Stimulated activated naive CD8-positive, alpha-beta T cell treated with anti-CD3 and anti-CD28 coated beads, Interleukin-15, Interleukin-2, amounts not matched to agents 100 ng/mL and 50 ng/mL, for 24 hours (primary cell): Measurements from ENCODE around the gene ENG.
"Not testable (repeated sequence)": the region's sequence is repeated elsewhere in the genome, so short reads cannot be mapped to it uniquely, and the experiment has no call there.

Experiments used
- H3K27ac Mint-ChIP-seq: one replicate; pipeline ENCODE4 v1.8.0; 2021; ENCODE audit warnings: mild to moderate bottlenecking, mixed read lengths
- H3K27me3 Mint-ChIP-seq: one replicate; pipeline ENCODE4 v1.8.0; 2021; ENCODE audit warnings: mixed read lengths
- H3K36me3 Mint-ChIP-seq: one replicate; pipeline ENCODE4 v1.8.0; 2021; ENCODE audit warnings: low read depth, mixed read lengths
- H3K4me1 Mint-ChIP-seq: one replicate; pipeline ENCODE4 v1.8.0; 2021; ENCODE audit warnings: low read depth, mixed read lengths
- H3K4me3 Mint-ChIP-seq: one replicate; pipeline ENCODE4 v1.8.0; 2021; ENCODE audit warnings: mild to moderate bottlenecking, mixed read lengths
- H3K9me3 Mint-ChIP-seq: one replicate; pipeline ENCODE4 v1.8.0; 2021; ENCODE audit warnings: mixed read lengths

The ENG gene

GRCh38 chr9:127793093-127793708 is 61.3 kb downstream of the ENG start:
- Mint-ChIP-seq H3K4me3 (no peak overlapping the region), H3K9me3 (no peaks in the 10 kb centered on the region), H3K36me3 (peaks cover 42% of the 10 kb centered on the region), H3K4me1 (peaks cover 55% of the 10 kb centered on the region), H3K27me3 (no peaks in the 10 kb centered on the region), H3K27ac (peak overlapping the region; percentile 65)

DNA sequence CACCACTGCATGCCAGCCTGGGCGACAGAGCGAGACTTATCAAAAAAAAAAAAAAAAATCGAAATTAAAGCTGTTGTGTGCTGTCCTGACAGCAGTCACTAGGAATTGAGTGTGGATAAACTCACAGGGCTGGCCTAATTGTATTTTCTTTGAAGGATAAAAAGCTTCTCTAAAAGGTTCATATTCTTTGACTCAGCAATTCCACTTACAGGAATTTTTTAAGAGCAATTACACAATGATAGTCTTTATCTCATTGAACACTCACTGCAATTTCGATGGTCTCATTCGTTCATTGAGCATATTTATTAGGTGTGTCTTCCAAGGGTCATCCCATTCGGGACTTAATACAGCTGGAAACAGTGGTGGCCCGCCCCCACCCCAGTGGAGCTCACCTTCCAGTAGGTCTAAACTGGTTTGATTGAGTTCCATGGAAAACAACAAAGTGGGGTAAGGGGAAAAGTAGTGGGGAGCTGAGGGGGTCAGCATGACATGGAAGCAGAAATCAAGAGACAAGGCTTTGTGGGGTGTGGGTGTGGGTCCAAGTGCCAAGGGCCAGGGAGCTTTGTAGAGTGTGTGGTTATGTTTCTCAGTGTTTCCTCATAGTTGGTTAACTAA is 61.9 kb downstream of the ENG start:
- Mint-ChIP-seq H3K4me3 (no peak overlapping the region), H3K4me1 (peaks cover 54% of the 10 kb centered on the region), H3K36me3 (peaks cover 47% of the 10 kb centered on the region), H3K27me3 (no peaks in the 10 kb centered on the region), H3K9me3 (no peaks in the 10 kb centered on the region), H3K27ac (peak overlapping the region; percentile 49)

DNA sequence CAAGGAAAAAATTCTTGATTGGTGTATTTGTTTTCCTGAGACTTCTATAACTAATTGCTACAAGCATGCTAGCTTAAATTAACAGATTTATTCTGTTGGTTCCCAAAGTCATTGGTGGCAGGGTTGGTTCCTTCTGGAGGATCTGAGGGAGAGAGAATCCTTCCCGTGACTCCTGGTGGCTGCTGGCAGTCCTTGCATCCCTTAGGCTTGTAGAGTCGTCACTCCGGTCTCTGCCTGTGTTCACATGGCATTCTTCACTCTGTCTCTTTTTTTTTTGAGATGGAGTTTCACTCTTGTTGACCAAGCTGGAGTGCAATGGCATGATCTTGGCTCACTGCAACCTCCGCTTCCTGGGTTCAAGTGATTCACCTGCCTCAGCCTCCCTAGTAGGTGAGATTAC is 63.4 kb downstream of the ENG start:
- peaks cover 51% of the 10 kb centered on the region for H3K4me1 Mint-ChIP-seq
- no peak overlapping the region for H3K27ac Mint-ChIP-seq
- no peaks in the 10 kb centered on the region for H3K9me3 Mint-ChIP-seq
- H3K4me3 Mint-ChIP-seq: no peak overlapping the region
- H3K36me3 Mint-ChIP-seq: peaks cover 59% of the 10 kb centered on the region
- H3K27me3 Mint-ChIP-seq: no peaks in the 10 kb centered on the region

- Mint-ChIP-seq H3K27ac (peak overlapping the region; percentile 63), H3K27me3 (no peaks in the 10 kb centered on the region), H3K36me3 (peaks cover 59% of the 10 kb centered on the region), H3K4me1 (peaks cover 48% of the 10 kb centered on the region), H3K9me3 (no peaks in the 10 kb centered on the region), H3K4me3 (no peak overlapping the region)
Observed at GRCh38 chr9:127790094-127790855, 64.2 kb downstream of the ENG start.

DNA sequence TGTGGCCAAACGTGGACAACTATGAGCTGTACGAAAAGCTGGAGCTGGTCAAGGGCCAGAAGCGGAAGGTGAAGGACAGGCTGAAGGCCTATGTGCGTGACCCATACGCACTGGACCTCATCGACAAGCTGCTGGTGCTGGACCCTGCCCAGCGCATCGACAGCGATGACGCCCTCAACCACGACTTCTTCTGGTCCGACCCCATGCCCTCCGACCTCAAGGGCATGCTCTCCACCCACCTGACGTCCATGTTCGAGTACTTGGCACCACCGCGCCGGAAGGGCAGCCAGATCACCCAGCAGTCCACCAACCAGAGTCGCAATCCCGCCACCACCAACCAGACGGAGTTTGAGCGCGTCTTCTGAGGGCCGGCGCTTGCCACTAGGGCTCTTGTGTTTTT is 65.3 kb downstream of the ENG start:
- Mint-ChIP-seq H3K27ac (peak overlapping the region; percentile 87), H3K27me3 (no peaks in the 10 kb centered on the region), H3K36me3 (peaks cover 59% of the 10 kb centered on the region), H3K4me3 (no peak overlapping the region), H3K4me1 (peaks cover 55% of the 10 kb centered on the region), H3K9me3 (no peaks in the 10 kb centered on the region)

DNA sequence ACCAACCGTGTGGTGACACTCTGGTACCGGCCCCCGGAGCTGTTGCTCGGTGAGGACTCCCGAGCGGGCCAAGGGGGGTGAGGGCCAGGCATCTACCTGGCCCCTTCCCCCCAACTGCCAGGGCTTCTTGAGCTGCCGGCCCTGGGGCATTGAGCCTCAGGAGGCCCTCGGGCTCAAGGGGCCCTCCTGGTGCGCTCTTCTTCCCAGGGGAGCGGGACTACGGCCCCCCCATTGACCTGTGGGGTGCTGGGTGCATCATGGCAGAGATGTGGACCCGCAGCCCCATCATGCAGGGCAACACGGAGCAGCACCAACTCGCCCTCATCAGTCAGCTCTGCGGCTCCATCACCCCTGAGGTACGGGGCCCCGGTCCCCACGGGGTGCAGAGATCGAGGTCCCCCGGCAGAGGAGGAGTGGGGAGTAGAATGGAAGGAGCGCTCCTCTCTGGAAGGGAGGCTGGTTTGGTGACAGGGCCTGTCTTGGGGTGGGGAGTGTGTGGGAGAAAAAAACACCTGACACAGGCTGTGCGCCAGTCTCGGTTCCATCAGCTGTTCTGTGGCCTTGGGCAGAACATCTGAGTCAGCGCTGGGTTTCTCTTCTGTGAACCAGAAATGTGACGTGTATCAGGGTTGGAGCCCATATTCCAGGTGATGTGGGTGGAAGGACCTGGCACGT is 66.0 kb downstream of the ENG start:
- H3K27me3 Mint-ChIP-seq: no peaks in the 10 kb centered on the region
- H3K36me3 Mint-ChIP-seq: peaks cover 59% of the 10 kb centered on the region
- peak overlapping the region; percentile 51 for H3K4me3 Mint-ChIP-seq
- no peaks in the 10 kb centered on the region for H3K9me3 Mint-ChIP-seq
- peak overlapping the region; percentile 87 for H3K27ac Mint-ChIP-seq
- H3K4me1 Mint-ChIP-seq: peaks cover 62% of the 10 kb centered on the region

DNA sequence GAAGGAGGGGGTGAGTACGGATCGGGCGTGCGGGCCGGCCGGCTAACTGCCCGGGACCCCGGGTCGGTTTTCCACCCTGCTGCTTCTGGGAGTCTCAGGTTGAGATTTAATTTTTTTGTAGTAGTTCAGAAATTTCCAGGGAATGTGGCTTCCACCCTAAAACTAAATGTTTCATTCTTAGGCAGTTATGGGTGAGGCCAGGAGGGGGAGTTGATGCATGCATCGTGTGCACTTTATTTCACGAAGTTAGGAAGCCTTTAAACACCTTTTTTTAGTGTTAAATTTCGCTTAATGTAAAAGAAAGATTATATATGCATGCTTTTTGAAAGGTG is 67.7 kb downstream of the ENG start:
- peak overlapping the region; percentile 97 for H3K4me3 Mint-ChIP-seq
- no peaks in the 10 kb centered on the region for H3K27me3 Mint-ChIP-seq
- peak overlapping the region; percentile 89 for H3K27ac Mint-ChIP-seq
- H3K4me1 Mint-ChIP-seq: peaks cover 72% of the 10 kb centered on the region
- no peaks in the 10 kb centered on the region for H3K9me3 Mint-ChIP-seq
- peaks cover 49% of the 10 kb centered on the region for H3K36me3 Mint-ChIP-seq

DNA sequence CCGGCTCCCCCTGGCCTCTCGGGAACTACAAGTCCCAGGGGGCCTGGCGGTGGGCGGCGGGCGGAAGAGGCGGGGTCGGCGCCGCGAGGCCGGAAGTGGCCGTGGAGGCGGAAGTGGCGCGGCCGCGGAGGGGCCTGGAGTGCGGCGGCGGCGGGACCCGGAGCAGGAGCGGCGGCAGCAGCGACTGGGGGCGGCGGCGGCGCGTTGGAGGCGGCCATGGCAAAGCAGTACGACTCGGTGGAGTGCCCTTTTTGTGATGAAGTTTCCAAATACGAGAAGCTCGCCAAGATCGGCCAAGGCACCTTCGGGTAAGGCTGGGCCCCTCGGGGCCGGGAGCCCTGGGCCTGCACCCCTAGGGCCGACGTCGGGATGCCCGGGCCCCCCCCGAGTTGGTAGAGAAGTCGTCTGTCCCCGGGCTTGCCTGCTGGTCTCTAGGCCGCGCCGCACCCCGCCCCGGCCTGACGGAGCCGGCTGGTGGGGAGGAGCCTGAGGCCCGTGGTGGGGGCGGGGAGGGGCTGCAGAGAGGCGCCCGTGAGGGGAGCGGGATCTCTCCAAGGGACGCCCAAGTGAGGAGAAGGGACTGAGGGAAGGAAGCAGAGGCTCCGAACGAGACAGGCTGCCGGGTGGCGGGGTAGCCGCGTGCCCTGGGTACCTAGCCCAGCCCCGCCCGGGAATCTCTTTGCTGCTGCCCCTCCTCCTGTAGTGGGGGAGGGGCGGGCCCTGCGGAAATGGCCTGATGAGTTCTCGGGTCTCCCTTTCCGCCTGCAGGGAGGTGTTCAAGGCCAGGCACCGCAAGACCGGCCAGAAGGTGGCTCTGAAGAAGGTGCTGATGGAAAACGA is 68.3 kb downstream of the ENG start, which contains the start of gene CDK9:
TSS of gene CDK9 (plus strand) at position 102 of the 840 bp plus-strand sequence. CDS start at position 217, 115 bp downstream.
- Mint-ChIP-seq H3K36me3 (peaks cover 43% of the 10 kb centered on the region), H3K9me3 (no peaks in the 10 kb centered on the region), H3K27ac (peak within 1 kb of the TSS; percentile 93), H3K4me1 (peaks cover 77% of the 10 kb centered on the region), H3K27me3 (no peaks in the 10 kb centered on the region), H3K4me3 (peak within 1 kb of the TSS; percentile 97)

- Mint-ChIP-seq H3K9me3 (no peaks in the 10 kb centered on the region), H3K27ac (peak overlapping the region; percentile 93), H3K4me3 (peak overlapping the region; percentile 97), H3K36me3 (peaks cover 35% of the 10 kb centered on the region), H3K27me3 (no peaks in the 10 kb centered on the region), H3K4me1 (peaks cover 78% of the 10 kb centered on the region)
Observed at GRCh38 chr9:127785023-127785932, 69.2 kb downstream of the ENG start.

- H3K4me1 Mint-ChIP-seq: peaks cover 81% of the 10 kb centered on the region
- H3K27ac Mint-ChIP-seq: peak overlapping the region; percentile 93
- peaks cover 17% of the 10 kb centered on the region for H3K36me3 Mint-ChIP-seq
- H3K4me3 Mint-ChIP-seq: peak overlapping the region; percentile 73
- H3K9me3 Mint-ChIP-seq: no peaks in the 10 kb centered on the region
- no peaks in the 10 kb centered on the region for H3K27me3 Mint-ChIP-seq
Observed at GRCh38 chr9:127783111-127784008, 71.1 kb downstream of the ENG start.

DNA sequence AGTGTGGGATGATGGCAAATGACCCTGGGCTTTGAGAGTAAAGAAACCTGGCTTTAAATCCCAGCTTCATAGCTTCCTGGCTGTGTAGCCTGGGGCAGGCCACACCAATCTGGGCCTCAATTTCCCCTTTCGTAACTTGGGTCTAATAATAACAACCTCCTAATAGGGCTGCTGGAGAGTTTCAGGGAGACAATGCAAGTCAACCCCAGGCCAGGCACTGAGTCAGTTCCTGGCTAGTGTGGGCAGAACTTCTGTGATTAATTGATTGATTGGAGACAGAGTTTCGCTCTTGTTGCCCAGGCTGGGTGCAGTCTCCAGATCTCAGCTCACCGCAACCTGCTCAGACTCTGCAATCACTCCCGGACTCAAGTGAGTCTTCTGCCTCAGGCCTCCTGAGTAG is 72.7 kb downstream of the ENG start:
- Mint-ChIP-seq H3K27ac (peak overlapping the region; percentile 80), H3K9me3 (no peaks in the 10 kb centered on the region), H3K27me3 (no peaks in the 10 kb centered on the region), H3K4me1 (peaks cover 77% of the 10 kb centered on the region), H3K36me3 (peaks cover 10% of the 10 kb centered on the region), H3K4me3 (no peak overlapping the region)

DNA sequence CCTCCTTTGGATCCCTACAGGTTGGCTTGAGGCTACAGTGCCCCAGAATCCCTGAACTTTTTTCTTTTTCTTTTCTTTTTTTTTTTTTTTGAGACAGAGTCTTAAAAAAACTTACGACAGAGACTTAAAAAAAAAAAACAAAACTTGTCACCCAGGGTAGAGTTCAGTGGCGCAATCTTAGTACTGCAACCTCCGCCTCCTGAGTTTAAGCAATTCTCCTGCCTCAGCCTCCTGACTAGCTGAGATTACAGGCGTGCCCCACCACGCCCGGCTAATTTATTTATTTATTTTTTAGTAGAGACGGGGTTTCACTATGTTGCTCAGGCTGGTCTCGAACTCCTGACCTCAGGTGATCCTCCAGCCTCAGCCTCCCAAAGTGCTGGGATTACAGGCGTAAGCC is 73.5 kb downstream of the ENG start:
- H3K36me3 Mint-ChIP-seq, H3K9me3 Mint-ChIP-seq, H3K4me3 Mint-ChIP-seq, H3K27me3 Mint-ChIP-seq: not testable (repeated sequence)
- H3K4me1 Mint-ChIP-seq: peaks cover 81% of the 10 kb centered on the region
- H3K27ac Mint-ChIP-seq: peak overlapping the region; percentile 99
